Kidney epithelial cell (primary cell): ENCODE results near the gene FGF12. TPM values are rescaled to one million over a fixed set of nuclear protein-coding genes. Genes with fewer than 3 reads are reported as not detected.

Source experiments
- DNase-seq: peaks from one replicate; pipeline ENCODE4 v3.0.0-alpha.2; 2010; ENCODE audit warnings: low read depth
- H3K27me3 ChIP-seq: 2 replicates; pipeline ENCODE4 v1.6.0; 2011; ENCODE audit warnings: low read length; ENCODE audit not compliant: control insufficient read depth, insufficient read depth
- H3K36me3 ChIP-seq: 2 replicates; pipeline ENCODE4 v1.5.1; 2011; ENCODE audit warnings: low read length; ENCODE audit not compliant: control insufficient read depth, insufficient read depth
- H3K4me3 ChIP-seq: 2 replicates; pipeline ENCODE4 v1.5.1; 2011; ENCODE audit warnings: low read depth, mild to moderate bottlenecking, control low read depth, low read length
- CTCF ChIP-seq: IDR thresholded peaks from 2 replicates; pipeline ENCODE4 v1.5.1; 2011; ENCODE audit warnings: mild to moderate bottlenecking, moderate library complexity, low read length, control low read depth, inconsistent platforms; ENCODE audit not compliant: insufficient read depth, poor library complexity, severe bottlenecking
- total RNA-seq: library from RNA; depleted of rRNA; stranded (reverse); fragments of >200 nt; gene quantifications from 2 replicates; pipeline ENCODE4 v1.2.3, GENCODE V29; 2015

The FGF12 gene
- total RNA-seq, 1 donor from 2014 or later, result 3.2 TPM

GRCh38 chr3:192133271-192133670, 594.1 kb downstream of the FGF12 start:
- Histone ChIP-seq H3K4me3 (no peak overlapping the region), H3K36me3 (no peaks in the 10 kb centered on the region), H3K27me3 (no peaks in the 10 kb centered on the region)
- no peak for TF ChIP-seq CTCF
- no peak for DNase-seq

GRCh38 chr3:192130534-192131132, 596.7 kb downstream of the FGF12 start:
- no peaks in the 10 kb centered on the region for H3K27me3 ChIP-seq
- H3K4me3 ChIP-seq, result no peak overlapping the region
- peak; percentile 72 for TF ChIP-seq CTCF
- no peaks in the 10 kb centered on the region for H3K36me3 ChIP-seq
- no peak for DNase-seq

GRCh38 chr3:192129586-192129985, 597.8 kb downstream of the FGF12 start:
- DNase-seq, result no peak
- Histone ChIP-seq H3K36me3 (no peaks in the 10 kb centered on the region), H3K4me3 (no peak overlapping the region), H3K27me3 (no peaks in the 10 kb centered on the region)
- TF ChIP-seq CTCF, result no peak

GRCh38 chr3:192128922-192129321, 598.4 kb downstream of the FGF12 start:
- no peaks in the 10 kb centered on the region for H3K36me3 ChIP-seq
- H3K4me3 ChIP-seq, result no peak overlapping the region
- DNase-seq, result no peak
- H3K27me3 ChIP-seq, result no peaks in the 10 kb centered on the region
- no peak for TF ChIP-seq CTCF

GRCh38 chr3:192128060-192128459, 599.3 kb downstream of the FGF12 start:
- Histone ChIP-seq H3K36me3 (no peaks in the 10 kb centered on the region), H3K4me3 (no peak overlapping the region), H3K27me3 (no peaks in the 10 kb centered on the region)
- DNase-seq, result no peak
- TF ChIP-seq CTCF, result no peak
